Stomach (tissue), 9 donors: ENCODE data around the gene TK2. TPM values are rescaled to one million over a fixed set of nuclear protein-coding genes. Genes with fewer than 3 reads are reported as not detected.

Experiments
- DNase-seq, 2 donors: peaks; one replicate each; pipeline versions ENCODE4 v3.0.0 to v3.0.0-alpha.2; 2013 to 2019
- H3K27ac ChIP-seq, 5 donors: fragments of 200-600 bp in 4 of 5; sonication (generic) in 4 of 5; one replicate each; pipeline ENCODE4 v1.5.1; 2013 to 2019; ENCODE audit warnings: mild to moderate bottlenecking in 1 of 5, moderate library complexity in 1 of 5
- H3K27me3 ChIP-seq, 3 donors: fragments of 200-600 bp; sonication (generic); one replicate each; pipeline ENCODE4 v1.5.1; 2017 to 2019; ENCODE audit warnings: mixed run types in 1 of 3
- H3K36me3 ChIP-seq, 4 donors: fragments of 200-600 bp; sonication (generic); 1 replicate in 3 of 4; 2 replicates in 1 of 4; pipeline ENCODE4 v1.5.1; 2016 to 2019
- H3K4me1 ChIP-seq, 4 donors: fragments of 200-600 bp; sonication (generic); one replicate each; pipeline ENCODE4 v1.5.1; 2016 to 2019
- H3K4me3 ChIP-seq, 4 donors: fragments of 200-600 bp; sonication (generic) in 3 of 4; one replicate each; pipeline ENCODE4 v1.5.1; 2016 to 2019; ENCODE audit warnings: mild to moderate bottlenecking in 1 of 4
- H3K9me3 ChIP-seq, 4 donors: fragments of 200-600 bp; sonication (generic); one replicate each; pipeline ENCODE4 v1.5.1; 2016 to 2019
- EP300 ChIP-seq: sonication (generic); formaldehyde crosslinking; IDR thresholded peaks from one replicate; pipeline ENCODE4 v1.6.1; 2017; ENCODE audit warnings: antibody characterized with exemption
- POLR2A ChIP-seq, 4 donors: fragments of 450-650 bp; IDR thresholded peaks; one replicate each; pipeline ENCODE4 v1.6.1; 2016; ENCODE audit warnings: antibody characterized with exemption in 4 of 4, control low read depth in 2 of 4, mild to moderate bottlenecking in 1 of 4, moderate library complexity in 1 of 4
- POLR2AphosphoS5 ChIP-seq, 3 donors: sonication (generic); formaldehyde crosslinking; IDR thresholded peaks; one replicate each; pipeline ENCODE4 v1.6.1; 2016; ENCODE audit warnings: antibody characterized with exemption in 3 of 3
- WGBS, 5 donors: extraction: QIAGEN DNeasy Blood & Tissue Kit in 3 of 5; methylation state at CpG; one replicate each; pipeline versions ENCODE4 v1.1.5 to v1.1.7; 2013 to 2018; 5-methylcytosine and 5-hydroxymethylcytosine counted together
- intact Hi-C: fragments of 100-400 bp; cut with DNase I; formaldehyde crosslinking; loops from one replicate; pipeline ENCODE4 v1.15.1; 2023; ENCODE audit warnings: low total_unique reads
- polyA plus RNA-seq, 3 donors: library from polyadenylated mRNA; stranded (reverse); fragments of 200-250 nt; gene quantifications; one replicate each; pipeline ENCODE4 v1.2.3, GENCODE V29; 2013
- total RNA-seq, 5 donors: library from RNA; depleted of rRNA; stranded (reverse); fragments of >200 nt; gene quantifications; one replicate each; pipeline versions ENCODE4 v1.1.0 to v1.2.3, GENCODE V29; 2014 to 2016
- TF ChIP-seq, protein P1 (sequence below), 7 experiments: fragments of 450-650 bp in 4 of 7; fragments of 200-600 bp in 3 of 7; sonication (generic) in 3 of 7; IDR thresholded peaks; one replicate each; pipeline ENCODE4 v1.5.1; 2016 to 2019; ENCODE audit warnings: antibody characterized with exemption in 7 of 7, control low read depth in 2 of 7, mild to moderate bottlenecking in 1 of 7
- donor health status: healthy with polysubstance abuse.
- donor health status: Bipolar disorder and iron deficiency.
- donor health status: healthy.

TK2 gene
- total and polyA plus RNA-seq, 8 donors: 9.8 to 25.0 (median 14.9) TPM

DNA sequence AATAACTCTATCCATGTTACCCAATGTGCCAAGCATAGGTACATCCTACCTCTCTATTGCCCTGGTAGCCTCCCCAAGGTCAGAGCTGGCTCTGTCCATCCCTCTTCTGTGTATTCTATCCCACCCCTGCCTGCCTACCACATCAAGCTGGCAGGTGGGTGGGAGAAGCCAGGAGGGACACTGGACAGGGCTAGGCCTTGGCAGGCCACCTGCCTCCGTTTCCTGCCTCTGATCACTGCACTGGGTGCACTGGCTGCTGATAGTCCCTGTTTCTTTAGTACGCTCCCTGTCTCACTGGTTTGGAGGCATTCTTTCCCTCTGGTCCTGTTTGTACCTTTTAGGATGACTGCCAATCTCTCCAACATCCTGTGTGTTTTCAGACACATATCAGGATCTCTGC lies 12.7 kb downstream of the TK2 start:
- DNase-seq: no peak
- H3K4me1 ChIP-seq: no peaks in the 10 kb centered on the region
- intact Hi-C loops: no loop called here
- 82 to 90% (median 88%) methylated on average over 2 of the region's 2 CpGs for WGBS, 5 donors
- H3K27ac ChIP-seq: no peak overlapping the region
- H3K9me3 ChIP-seq: no peaks in the 10 kb centered on the region
- no peak overlapping the region for H3K4me3 ChIP-seq
- TF ChIP-seq, protein P1, sequence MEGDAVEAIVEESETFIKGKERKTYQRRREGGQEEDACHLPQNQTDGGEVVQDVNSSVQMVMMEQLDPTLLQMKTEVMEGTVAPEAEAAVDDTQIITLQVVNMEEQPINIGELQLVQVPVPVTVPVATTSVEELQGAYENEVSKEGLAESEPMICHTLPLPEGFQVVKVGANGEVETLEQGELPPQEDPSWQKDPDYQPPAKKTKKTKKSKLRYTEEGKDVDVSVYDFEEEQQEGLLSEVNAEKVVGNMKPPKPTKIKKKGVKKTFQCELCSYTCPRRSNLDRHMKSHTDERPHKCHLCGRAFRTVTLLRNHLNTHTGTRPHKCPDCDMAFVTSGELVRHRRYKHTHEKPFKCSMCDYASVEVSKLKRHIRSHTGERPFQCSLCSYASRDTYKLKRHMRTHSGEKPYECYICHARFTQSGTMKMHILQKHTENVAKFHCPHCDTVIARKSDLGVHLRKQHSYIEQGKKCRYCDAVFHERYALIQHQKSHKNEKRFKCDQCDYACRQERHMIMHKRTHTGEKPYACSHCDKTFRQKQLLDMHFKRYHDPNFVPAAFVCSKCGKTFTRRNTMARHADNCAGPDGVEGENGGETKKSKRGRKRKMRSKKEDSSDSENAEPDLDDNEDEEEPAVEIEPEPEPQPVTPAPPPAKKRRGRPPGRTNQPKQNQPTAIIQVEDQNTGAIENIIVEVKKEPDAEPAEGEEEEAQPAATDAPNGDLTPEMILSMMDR (IDR thresholded peaks at IDR 0.05): no peak
- no peak for TF ChIP-seq POLR2AphosphoS5 (IDR thresholded peaks at IDR 0.05)
- peaks cover 11 to 97% (median 90%) of the 10 kb centered on the region in 4 donors for H3K36me3 ChIP-seq
- no peaks in the 10 kb centered on the region for H3K27me3 ChIP-seq

DNA sequence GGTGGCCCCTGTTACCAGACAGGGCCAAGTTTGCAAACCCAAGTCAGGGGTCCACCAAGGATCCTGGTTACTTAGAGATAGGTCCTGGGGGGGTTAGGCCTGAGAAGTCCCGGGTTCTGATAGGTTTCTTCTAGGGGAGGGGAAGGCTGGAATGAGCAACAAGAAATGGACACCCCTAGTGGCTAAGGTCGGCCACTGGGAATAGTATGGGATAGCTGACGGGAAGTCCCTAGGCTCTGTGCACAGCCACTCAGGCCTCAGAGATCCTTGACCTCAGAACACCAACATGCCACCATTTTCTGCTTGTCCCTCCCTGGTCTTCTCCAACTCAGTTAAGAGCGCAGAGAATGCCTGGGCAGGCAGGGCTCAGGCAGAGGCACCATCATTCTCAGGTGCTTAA lies 13.4 kb downstream of the TK2 start:
- no peaks in the 10 kb centered on the region for H3K27me3 ChIP-seq
- intact Hi-C loops: no loop called here
- H3K27ac ChIP-seq: no peak overlapping the region
- DNase-seq: no peak
- H3K36me3 ChIP-seq: peaks cover 13 to 98% (median 91%) of the 10 kb centered on the region in 4 donors
- H3K9me3 ChIP-seq: no peaks in the 10 kb centered on the region
- no peak overlapping the region for H3K4me3 ChIP-seq
- 84 to 98% (median 89%) methylated on average over 3 to 4 of the region's 4 CpGs for WGBS, 5 donors
- no peaks in the 10 kb centered on the region for H3K4me1 ChIP-seq
- TF ChIP-seq, protein P1 (IDR thresholded peaks at IDR 0.05): no peak
- no peak for TF ChIP-seq POLR2A (IDR thresholded peaks at IDR 0.05)
- no peak for TF ChIP-seq POLR2AphosphoS5 (IDR thresholded peaks at IDR 0.05)
- no peak for TF ChIP-seq EP300

DNA sequence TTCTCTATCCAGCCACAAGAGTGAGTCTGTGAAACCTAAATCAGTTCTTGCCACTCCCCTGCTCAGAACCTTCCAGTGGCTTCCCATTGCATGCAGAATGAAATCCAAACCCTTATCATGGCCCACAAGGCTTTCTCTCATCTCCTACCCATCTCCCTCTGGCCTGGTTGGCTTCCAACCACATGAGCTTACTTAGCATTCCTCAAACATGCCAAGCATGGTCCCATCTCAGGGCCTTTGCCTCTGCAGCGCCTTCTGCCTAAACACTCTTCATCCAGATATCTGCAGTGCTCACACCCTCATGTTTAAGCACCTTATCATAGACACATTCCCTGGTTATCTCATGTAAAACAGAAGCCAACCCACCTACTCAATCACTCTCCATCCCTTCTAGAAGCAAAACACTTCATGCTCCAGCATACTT lies 15.5 kb downstream of the TK2 start:
- Histone ChIP-seq H3K4me1 (no peaks in the 10 kb centered on the region), H3K27ac (no peak overlapping the region), H3K36me3 (peaks cover 29 to 100% (median 94%) of the 10 kb centered on the region in 4 donors), H3K9me3 (no peaks in the 10 kb centered on the region), H3K4me3 (no peak overlapping the region), H3K27me3 (no peaks in the 10 kb centered on the region)
- TF ChIP-seq EP300 (no peak), POLR2AphosphoS5 (IDR thresholded peaks at IDR 0.05) (no peak), POLR2A (IDR thresholded peaks at IDR 0.05) (no peak)
- TF ChIP-seq, protein P1 (IDR thresholded peaks at IDR 0.05): no peak
- WGBS, 5 donors: 58 to 96% (median 89%) methylated on average over 1 of the region's 1 CpG
- intact Hi-C loops: no loop called here
- DNase-seq: no peak

DNA sequence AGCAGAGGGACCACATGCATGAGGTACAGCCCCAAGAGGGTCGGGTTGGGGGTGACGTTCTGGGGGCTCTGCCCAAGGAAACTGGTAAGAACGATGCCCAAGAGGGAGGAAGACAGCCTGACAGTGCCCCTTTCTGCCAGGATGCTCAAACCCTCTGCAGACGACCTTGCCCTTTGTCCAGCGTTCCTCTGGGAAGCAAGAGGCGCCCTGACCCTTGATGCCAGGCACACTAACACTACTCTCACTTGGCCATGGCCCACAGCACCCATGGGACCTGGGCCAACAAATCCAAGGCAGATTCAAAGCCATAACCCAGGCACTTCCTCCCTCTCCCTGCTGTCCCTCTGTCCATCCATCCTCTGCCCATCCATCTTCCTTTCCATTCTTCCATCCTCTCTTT lies 20.4 kb downstream of the TK2 start:
- peaks cover 34 to 100% (median 95%) of the 10 kb centered on the region in 4 donors for H3K36me3 ChIP-seq
- WGBS, 5 donors: 79 to 93% (median 92%) methylated on average over 2 to 6 of the region's 6 CpGs

More for the DNA sequence above, 20.4 kb downstream of the TK2 start:
- Histone ChIP-seq H3K27ac (no peak overlapping the region), H3K27me3 (no peaks in the 10 kb centered on the region), H3K4me3 (no peak overlapping the region), H3K9me3 (no peaks in the 10 kb centered on the region), H3K4me1 (peaks cover 0 to 18% (median 3%) of the 10 kb centered on the region in 4 donors)
- no peak for DNase-seq
- intact Hi-C loops: no loop called here
- TF ChIP-seq EP300: no peak
- TF ChIP-seq POLR2A (IDR thresholded peaks at IDR 0.05): no peak
- TF ChIP-seq, protein P1 (IDR thresholded peaks at IDR 0.05): no peak
- no peak for TF ChIP-seq POLR2AphosphoS5 (IDR thresholded peaks at IDR 0.05)
